Activated CD4-positive, CD25-positive, alpha-beta regulatory T cell treated with anti-CD3 and anti-CD28 coated beads, Interleukin-2, amount 50 U/mL, for 24 hours (primary cell): ENCODE results near the gene PPID.
"Not testable (repeated sequence)": the region's sequence is repeated elsewhere in the genome, so short reads cannot be mapped to it uniquely, and the experiment has no call there.

Source experiments
- ATAC-seq, 2 donors: fragments of 150-1000 bp; cut with Tn5 transposase; one replicate each; pipeline ENCODE4 v1.10.0; 2021; ENCODE audit warnings: mild to moderate bottlenecking in 1 of 2, moderate library complexity in 1 of 2

The PPID gene

DNA sequence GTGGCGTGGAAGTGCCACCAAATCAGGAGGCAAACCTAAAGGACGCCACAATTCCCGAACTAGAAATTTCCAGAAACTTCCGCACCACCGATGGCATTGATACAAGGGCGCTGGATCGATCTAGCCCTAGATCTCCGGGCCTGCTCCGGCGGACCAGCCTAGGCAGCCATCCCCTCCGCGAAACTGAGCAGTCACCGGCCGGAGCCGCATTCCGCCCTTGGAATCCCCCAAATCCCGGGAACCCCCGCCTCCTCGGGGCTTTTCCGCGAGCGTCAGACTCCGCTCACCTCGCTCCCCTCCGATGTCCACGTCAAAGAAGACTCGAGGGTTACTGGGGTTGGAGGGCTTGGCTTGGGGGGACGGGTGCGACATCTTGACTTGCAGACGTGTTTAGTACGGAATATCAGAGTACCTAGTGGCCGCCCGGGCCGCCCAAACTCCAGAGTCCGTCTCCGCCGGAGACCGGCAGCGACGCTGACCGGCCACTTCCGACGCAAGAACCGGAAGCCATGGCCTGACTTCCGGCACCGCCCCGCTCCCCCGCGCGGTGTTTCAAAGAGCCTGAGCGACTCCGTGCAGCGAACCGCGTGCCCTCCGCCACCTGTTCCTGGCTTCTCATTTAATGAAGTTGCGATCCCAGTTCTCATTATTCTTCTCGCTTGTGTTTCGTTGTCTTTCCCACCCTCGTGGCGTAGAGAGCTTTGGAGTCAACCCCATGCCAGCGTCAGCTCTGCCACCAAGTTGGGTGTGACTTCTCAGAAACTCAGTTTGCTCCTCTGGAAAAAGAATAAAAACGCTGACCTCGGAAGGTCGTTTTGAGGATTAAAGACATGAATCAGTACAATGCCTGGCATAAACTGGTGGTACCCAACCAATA lies at the start of gene PPID:
Gene PPID, minus strand, starts transcription at position 480 of the 877 bp plus-strand sequence. Its CDS starts 108 bp downstream, at position 372.
- ATAC-seq = peak; percentile 90 to 93

DNA sequence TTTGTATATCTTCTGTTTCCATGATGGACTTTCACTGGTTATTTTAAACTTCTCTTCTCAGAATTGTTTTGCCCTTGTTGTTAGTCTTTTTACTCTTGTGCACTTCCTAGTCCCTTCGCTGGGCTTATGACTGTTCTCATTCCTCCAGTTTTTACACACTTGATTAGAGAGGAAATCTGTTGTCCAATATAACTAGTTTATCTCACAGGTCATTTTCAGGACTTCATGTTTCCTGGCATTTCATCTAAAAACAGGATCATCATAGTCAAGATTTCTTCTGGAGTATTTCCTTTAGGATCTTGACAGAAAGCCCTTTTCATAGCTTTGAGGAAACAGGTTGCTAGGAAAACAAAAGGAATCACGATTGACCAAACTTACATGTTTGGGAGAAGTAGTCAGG lies 48.6 kb upstream of the PPID start:
- no peak for ATAC-seq

DNA sequence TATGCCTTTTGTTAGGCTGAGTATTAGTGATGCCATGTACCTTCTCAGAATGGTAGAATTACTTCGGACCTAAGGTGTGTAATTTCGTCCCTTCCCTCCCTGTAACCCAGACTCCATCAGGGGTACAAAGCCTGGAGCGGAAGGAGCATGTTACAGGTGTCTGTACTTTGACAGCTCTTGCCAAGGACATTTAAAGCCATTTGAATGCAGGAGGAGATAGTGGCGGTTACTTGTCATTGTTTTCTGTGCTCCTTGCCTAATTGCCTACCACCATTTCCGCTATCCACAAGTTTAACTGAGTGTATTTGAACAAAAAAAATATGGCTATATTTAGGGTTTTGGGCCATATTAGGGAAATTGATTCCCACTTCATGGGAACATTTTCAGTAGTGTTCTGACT lies 47.5 kb upstream of the PPID start:
- ATAC-seq = no peak

DNA sequence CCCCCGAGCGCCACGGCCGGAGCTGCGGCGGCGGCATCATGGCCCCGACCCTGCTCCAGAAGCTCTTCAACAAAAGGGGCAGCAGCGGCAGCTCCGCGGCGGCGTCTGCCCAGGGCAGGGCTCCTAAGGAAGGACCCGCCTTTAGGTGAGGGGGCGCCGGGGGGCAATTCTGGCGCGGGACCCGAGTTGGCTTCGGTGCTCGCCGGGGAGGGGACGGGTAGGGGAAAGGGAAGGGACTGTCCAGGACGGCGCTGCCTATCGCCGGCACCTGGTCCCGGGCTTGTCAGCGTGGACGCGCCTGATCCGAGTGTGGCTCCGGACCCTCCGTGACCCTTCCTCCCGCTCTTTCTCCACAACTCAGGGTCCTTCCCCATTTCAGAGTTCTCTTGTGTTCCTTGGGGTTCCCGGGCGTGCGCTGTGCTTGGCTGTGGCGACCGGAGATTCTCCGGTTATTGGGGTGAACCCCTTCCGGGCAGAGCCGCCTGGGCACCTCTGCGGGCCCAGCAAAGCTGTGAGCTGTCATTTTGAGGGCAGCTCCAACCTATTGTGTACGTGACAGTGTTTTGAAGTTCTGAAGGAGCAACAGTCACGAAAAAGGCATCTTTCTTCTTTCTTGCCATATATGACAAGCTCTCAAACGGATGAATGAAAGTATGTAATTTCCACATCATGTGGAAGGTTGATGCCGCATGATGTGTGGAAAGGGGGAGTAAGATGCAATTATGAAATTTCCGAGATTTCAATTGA lies 46.2 kb upstream of the PPID start:
- ATAC-seq = peak; percentile 34 to 44

DNA sequence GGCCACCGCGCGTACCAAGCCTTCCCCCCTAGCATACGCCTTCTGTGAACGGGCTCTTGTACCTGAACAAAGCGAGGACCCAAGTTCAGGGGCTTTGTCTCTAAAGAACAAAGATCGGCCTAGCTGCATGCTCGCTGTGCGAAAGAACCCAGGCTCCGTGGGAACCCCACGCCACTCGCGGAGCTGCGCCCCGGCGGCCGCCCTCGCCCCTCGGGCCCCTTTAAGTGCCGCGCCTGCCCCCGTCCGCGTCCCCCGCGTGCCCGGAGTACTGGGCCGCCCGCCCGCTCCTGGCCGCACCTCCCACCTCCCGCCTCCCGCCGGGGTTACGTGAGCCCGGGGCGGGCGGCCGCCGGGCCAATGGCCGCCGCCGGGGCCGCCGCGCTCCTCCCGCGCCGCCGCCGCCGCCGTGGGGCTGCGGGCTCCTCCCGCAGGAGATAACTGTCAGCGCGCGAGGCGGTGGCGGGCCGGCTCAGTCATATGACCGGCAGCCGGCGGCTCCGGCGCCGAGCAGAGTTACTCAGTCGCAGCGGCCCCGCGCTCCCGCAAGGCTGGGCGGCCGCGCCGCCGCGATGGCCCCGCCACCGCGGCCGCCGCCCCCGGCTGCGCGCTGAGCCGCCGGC lies 45.5 kb upstream of the PPID start, which contains the start of gene FNIP2:
Gene FNIP2, plus strand, starts transcription at position 472 of the 620 bp plus-strand sequence. CDS start 187 bp downstream, outside the sequence.
- ATAC-seq = peak; percentile 81 to 83

DNA sequence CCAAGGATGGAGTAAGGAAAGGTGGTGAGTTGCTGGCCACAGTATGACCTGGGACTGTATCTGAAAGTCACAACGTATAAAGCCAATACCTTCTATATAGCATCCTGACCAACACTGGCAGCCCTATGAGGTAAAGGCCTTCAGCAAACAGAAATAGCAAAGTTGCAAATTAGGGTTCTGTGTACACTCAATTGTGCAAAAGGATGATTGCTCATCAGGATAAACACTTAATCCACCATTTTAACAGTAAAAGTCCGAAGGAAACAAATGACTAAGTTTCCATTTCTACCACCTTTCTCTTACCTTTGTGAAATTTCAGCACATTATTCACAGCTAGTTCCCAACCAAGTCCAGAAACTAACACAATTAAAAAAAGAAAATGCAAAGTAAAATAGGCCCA lies 44.3 kb upstream of the PPID start:
- ATAC-seq = no peak

DNA sequence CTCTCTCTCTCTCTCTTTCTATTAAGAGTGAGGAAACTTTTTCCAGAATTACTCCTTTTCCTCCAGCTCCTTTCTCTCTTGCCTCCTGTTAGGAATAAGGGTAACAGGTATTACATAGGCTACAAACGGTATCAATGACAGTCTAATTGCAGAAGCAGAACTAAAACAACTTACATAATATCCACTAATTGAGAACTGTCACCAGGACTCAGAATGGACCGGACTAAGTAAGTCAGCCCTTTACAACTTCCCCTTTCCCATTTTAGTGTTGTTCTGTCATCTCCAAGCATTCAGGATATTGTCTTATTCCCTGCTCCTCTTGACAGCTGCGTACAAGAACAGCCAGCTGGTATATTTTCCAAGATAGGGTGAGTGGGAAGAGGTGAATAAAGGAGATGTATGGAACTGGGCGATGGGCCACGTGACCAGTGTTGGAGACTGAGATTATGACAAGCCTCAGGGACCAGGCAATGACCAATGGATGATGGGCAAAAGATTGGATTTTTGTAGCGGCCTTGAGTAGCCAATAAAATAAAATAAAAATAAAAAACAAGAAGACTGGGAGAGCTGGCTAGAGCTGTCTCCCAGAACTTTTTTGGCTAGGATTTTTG lies 43.3 kb upstream of the PPID start:
- no peak for ATAC-seq

DNA sequence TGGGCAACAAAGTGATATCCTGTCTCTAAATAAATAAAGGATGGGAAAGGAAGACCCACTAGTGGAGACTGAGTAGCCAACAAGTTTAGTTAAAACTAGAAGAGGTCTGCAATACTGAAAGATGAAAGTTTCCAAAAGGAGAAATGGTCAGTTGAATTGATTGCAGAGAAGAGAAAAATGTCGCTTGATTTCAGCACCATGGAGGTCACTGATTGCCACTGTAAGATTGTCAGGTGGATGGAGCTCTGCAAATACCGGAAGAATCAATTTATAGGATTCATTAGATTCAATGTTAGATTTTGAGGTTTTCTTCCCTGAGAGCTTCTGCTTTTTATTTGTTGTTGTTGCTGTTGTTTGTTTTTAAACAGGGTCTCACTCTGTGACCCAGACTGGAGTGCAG lies 40.3 kb upstream of the PPID start:
- ATAC-seq = no peak

DNA sequence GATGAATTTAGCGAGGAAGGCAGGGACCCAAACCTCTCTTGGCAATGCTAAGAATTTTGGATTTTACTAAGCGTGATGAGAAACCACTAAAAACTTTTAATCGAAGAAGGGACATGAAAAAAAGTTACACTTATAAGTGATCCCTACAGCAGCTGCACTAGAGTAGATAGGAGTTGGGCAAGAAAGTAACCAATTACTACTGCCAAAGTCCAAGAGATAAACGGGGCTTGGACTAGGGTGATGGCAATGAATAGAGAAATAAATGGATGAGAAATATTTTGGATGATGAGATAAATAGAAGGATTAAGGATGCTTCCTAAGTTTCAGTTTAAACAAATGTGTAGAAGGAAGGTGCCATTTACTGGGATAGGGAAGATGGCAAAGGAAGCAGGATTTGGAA lies 39.4 kb upstream of the PPID start:
- no peak for ATAC-seq

DNA sequence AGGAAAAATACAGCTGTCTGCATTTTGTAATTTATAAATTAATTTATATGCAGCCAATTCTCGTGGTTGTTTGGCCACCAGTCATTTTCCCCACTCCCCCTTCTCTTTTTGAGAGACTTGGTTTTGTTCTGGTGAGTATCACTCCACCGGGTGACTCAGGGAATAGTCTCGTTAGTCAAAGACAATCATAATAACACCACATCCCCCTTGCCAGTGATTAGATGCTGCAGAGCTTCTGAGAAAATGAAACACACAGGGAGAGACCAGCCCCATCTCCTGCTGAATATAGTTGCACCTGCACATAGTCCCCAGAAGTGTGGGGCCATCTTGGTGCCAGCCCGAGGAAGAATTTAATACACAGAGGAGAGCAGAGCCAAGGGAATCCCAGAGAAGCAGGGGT lies 37.7 kb upstream of the PPID start:
- peak in 1 of 2 donors; percentile 58 for ATAC-seq

DNA sequence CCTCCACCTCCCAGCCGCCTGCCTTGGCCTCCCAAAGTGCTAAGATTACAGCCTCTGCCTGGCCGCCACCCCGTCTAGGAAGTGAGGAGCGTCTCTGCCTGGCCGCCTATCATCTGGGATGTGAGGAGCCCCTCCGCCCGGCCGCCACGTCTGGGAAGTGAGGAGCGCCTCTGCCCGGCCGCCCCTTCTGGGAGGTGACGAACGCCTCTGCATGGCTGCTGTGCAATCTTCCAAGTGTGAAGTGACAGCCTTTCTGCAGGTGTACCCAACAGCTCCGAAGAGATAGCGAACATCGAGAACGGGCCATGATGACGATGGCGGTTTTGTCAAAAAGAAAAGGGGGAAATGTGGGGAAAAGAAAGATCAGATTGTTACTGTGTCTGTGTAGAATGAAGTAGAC lies 36.3 kb upstream of the PPID start:
- not testable (repeated sequence) for ATAC-seq

DNA sequence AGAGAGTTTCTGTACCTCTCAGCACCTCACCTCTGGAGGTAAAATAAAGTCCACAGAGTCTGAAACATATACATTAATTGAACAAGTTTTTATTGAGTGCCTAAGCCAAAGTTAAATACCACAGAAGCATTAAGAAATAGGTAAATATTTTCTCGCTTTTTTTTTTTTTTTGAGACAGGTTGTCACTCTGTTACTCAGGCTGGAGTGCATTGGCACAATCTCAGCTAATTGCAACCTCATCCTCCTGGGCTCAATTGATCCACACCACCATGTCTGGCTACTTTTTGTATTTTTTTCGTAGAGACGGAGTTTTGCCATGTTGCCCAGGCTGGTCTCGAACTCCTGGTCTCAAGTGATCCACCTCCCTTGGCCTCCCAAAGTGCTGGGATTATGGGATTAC lies 35.5 kb upstream of the PPID start:
- ATAC-seq = no peak

DNA sequence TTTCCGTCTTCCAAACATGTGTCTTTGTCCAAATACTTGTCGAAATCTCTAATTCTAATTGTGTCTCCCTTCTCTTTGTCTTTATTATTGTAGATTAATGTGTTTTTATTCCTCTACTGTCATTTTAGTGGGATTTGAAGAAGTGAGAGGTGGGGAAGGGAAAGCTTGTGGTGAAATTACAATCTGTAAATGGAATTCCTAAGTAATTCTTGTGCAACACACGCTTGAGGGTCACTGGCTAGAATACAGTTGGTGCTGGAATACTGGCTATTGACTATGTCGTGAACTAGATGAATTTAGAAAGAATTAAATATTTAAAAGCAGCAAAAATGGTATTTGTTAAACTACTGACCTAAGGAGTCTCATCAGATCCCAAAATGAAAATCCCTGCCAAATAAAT lies 34.9 kb upstream of the PPID start:
- no peak for ATAC-seq

DNA sequence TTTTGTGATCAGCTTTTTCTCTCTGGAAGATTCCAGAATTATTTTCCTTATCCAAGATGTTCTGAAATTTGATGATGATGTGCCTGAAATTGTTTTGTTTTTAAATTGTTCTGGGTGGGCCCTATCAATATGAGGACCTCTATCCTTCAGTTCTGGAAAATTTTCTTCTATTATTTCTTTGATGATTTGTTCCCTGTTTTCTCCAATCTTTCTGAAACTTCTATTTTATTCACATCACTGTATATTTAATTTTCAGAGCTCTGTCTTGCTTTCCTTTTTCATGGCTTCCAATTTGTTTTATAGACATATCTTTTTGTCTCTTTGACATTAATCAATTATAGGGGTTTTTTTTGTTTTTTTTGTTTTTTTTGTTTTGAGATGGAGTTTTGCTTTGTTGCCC lies 33.4 kb upstream of the PPID start:
- no peak for ATAC-seq

DNA sequence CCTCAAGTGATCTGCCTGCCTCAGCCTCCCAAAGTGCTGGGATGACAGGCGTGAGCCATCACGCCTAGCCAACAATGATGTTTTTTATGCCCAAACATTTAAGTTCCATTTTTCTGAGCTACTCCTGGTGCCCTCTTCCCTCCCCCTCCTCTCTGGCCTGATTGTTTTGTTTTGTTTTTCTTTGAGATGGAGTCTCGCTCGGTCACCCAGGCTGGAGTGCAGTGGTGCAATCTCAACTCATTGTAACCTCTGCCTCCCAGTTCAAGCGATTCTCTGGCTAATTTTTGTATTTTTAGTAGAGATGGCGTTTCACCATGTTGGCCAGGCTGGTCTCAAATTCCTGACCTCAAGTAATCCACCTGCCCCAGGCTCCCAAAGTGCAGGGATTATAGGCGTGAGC lies 32.6 kb upstream of the PPID start:
- ATAC-seq = not testable (repeated sequence)

DNA sequence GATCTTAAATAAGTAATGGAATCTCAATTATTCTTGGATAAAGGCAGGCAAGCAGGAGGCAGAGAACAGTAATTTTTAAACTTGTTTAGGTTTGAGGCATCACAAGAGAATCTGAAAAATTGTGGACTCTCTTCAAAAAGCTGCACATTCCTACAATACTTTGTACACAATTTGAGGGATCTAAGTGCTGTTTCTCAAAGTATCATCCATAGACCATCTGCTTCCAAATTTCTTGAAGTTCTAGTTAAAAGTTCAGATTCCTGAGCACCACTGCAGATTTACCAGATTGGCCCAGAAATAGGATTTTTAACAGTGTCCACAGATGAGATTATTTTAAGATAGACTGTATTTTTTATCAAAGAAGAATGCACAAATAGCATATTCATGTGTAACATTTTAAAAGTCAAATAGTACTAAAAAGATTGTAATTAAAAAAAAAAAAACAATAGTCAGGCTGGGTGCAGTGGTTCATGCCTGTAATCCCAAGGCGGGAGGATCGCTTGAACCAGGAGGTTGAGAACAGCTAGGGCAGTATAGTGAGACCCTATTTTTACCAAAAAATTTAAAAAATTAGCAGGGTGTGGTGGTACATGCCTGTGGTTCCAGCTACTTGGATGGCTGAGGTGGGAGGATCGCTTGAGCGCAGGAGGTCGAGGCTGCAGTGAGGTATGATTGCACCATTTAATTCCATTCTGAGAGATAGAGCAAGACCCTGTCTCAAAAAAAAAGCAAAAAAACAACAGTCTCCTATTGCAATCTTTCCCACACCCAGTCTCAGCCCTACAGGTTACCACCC lies 31.4 kb upstream of the PPID start:
- ATAC-seq = no peak

DNA sequence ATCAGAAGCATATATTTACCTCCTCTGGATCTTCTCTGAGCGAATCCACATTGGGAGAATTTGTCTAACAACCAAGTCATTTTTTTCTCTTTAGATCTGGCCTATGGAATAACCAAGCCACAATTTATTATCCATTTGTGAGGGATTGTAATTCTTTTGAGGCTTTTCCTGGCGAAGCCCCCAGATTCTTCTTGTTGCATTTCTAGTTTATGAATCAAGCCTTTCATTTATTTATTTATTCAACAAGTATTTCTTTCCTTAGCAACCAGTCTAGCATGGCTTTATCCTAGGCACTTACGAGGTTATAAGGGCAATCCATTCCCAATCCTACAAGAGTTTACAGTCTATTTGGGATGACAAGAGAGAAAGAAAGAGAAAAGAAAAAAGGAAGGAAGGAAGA lies 27.2 kb upstream of the PPID start:
- no peak for ATAC-seq

DNA sequence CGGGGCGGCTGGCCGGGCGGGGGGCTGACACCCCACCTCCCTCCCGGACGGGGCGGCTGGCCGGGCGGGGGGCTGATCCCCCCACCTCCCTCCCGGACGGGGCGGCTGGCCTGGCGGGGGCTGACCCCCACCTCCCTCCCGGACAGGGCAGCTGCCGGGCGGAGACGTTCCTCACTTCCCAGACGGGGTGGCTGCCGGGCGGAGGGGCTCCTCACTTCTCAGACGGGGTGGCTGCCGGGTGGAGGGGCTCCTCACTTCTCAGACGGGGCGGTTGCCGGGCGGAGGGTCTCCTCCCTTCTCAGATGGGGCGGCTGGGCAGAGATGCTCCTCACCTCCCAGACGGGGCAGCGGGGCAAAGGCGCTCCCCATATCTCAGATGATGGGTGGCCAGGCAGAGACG lies 23.3 kb upstream of the PPID start:
- not testable (repeated sequence) for ATAC-seq

DNA sequence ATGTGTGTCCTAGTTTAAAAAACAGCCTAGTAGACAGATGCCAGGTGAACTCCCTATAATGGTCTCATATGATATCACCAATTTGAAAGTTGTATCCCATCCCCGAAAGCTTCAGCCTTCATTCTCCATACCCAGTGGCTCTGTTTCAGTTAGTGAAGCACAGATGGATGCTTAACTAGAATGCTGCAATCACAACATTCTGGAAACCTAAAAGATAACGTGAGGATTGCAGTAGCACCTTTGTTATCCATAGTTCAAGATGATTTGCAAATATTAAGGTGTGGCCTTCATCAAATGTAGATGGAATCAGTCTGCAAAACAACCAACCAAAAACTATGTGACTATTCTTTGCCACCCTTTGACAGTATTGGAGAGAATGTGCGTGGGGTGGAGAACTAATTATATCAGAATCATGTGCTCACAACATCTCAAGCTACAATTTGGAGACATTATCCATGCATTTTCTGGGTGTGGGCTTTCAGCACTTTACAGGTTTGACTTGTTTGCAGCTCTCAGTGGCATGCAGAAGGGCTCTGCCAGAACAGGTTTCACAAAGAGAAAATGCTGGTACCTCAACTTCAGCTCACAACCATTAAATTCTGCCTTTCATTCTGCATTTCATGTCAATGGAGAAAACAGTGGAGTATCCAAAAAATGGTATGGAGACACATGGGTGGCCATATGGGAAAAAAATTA lies 18.3 kb upstream of the PPID start:
- ATAC-seq = no peak

DNA sequence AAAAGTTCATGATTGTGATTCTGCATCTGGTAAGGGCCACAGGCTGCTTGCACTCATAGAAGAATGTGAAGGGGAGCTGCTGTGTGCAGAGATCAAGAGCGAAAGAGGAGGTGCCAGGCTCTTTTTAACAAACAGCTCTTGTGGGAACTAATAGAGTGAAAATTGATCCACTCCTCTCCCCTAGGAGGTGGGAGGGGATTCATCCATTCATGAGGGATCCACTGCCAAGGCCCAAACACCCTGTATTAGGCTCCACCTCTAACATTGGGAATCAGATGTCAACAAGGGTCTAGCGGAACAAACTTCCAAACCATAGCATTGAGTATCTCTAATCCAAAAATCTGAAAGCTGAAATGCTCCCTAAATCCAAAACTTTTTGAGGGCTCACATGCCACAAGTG lies 16.4 kb upstream of the PPID start:
- ATAC-seq = no peak

DNA sequence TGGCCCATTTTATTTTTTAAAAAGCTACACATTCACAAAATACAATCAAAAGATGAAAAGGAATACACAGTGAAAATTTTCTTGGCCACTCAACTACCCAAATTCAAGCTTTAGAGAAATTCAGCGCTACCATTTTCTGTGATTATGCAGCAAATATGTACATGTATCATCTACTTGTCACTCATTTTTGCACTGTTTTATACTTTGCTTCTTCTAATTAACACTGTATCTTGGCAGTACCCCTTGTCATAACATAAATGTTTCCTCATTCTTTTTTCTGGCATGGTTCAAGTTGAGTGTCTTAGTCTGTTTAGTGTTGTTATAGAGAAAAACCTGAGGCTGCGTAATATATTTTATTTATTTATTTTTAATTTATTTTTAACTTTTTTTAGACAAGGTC lies 15.7 kb upstream of the PPID start:
- no peak for ATAC-seq
